ENCODE data around the gene TLCD1. TPM values are rescaled to one million over a fixed set of nuclear protein-coding genes. Genes with fewer than 3 reads are reported as not detected.
A peak's percentile ranks its signal among the peaks of the same experiment; 100 is the strongest.
"Not testable (repeated sequence)": the region's sequence is repeated elsewhere in the genome, so short reads cannot be mapped to it uniquely, and the experiment has no call there.

Gene TLCD1
- total RNA-seq, 1 experiment from 2014 or later: 50.7 TPM

DNA sequence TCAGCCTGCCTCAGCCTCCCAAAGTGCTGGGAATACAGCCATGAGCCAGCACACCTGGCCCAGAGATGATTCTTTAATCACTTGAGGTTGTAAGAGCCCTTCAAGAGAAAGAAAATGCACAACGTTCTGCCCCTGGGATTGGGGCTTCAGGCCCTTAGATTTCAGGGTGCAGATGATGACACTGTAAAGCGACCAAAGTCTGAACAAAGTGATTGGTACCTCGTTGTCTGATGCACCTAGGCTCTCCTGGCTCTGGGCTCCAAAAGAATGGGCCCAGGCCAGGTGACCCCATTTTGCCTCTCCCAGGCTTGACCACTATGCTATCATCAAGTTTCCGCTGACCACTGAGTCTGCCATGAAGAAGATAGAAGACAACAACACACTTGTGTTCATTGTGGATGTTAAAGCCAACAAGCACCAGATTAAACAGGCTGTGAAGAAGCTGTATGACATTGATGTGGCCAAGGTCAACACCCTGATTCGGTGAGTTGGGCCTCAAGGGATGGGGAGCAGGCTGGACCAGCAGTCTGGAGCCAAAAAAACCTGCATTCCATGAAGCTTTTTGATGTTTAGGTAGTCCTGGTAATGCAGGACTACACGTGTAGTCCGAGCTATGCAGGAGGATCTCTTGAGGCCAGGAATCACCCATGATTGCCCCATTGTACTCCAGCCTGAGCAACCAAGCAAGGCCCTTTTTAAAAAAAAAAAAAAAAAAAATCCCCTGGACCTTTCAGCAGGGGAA is 3.4 kb downstream of the TLCD1 start:
- Histone ChIP-seq H4K91ac (ENCODE audit: insufficient read length, low read depth, low read length) (no peak overlapping the region), H2BK5ac (ENCODE audit: insufficient read length, low read length) (no peak overlapping the region), H3T11ph (ENCODE audit: low read length) (no peak overlapping the region), H3K4me1 (ENCODE audit: insufficient read depth, low read length) (0 out of 2 replicates have a peak, but pooled peaks cover 7% of the 10 kb centered on the region), H3K27me3 (ENCODE audit: insufficient read depth, low read length) (no peaks in the 10 kb centered on the region), H4K5ac (ENCODE audit: insufficient read length, low read depth, low read length) (no peak overlapping the region), H2BK12ac (ENCODE audit: insufficient read length, low read depth, low read length) (no peak overlapping the region), H3K23ac (ENCODE audit: insufficient read length, low read depth, low read length) (no peak overlapping the region), H4K8ac (replicated peaks; ENCODE audit: insufficient read length, low read depth, low read length) (no peak overlapping the region), H3K18ac (ENCODE audit: insufficient read length, low read depth, low read length) (no peak overlapping the region), H3K4ac (ENCODE audit: low read depth, low read length) (no peak overlapping the region), H4K20me1 (ENCODE audit: control insufficient read depth, insufficient read depth, insufficient read length) (no peaks in the 10 kb centered on the region), H3K9me3 (ENCODE audit: control insufficient read depth, low read depth, low read length) (no peaks in the 10 kb centered on the region), H3K9ac (ENCODE audit: extremely low read depth, insufficient read length, low read length) (peak overlapping the region; percentile 28), H3K79me1 (ENCODE audit: insufficient read depth, low read depth, low read length, poor library complexity, severe bottlenecking) (peaks cover 3% of the 10 kb centered on the region), H3K4me2 (ENCODE audit: insufficient read depth, insufficient read length, low read length) (peak overlapping the region; percentile 90), H3K56ac (ENCODE audit: insufficient read length, low read depth, low read length) (no peak overlapping the region), H2BK120ac (ENCODE audit: low read depth, low read length, poor library complexity, severe bottlenecking) (no peak overlapping the region), H2AFZ (ENCODE audit: low read length) (no peak overlapping the region), H2BK20ac (ENCODE audit: low read depth, low read length, poor library complexity, severe bottlenecking) (no peak overlapping the region), H2BK15ac (ENCODE audit: low read depth, low read length) (no peak overlapping the region), H2AK5ac (ENCODE audit: insufficient read length, low read length) (no peak overlapping the region), H3K27ac (ENCODE audit: insufficient read length, low read depth, low read length) (no peak overlapping the region), H3K23me2 (ENCODE audit: insufficient read length, low read depth, low read length, poor library complexity, severe bottlenecking) (peaks cover 39% of the 10 kb centered on the region), H3K14ac (ENCODE audit: insufficient read depth, low read length) (no peak overlapping the region), H3K79me2 (ENCODE audit: insufficient read depth, low read length) (peaks cover 14% of the 10 kb centered on the region; the same call in 1 of the 2 replicates)
- TF ChIP-seq, protein P1, sequence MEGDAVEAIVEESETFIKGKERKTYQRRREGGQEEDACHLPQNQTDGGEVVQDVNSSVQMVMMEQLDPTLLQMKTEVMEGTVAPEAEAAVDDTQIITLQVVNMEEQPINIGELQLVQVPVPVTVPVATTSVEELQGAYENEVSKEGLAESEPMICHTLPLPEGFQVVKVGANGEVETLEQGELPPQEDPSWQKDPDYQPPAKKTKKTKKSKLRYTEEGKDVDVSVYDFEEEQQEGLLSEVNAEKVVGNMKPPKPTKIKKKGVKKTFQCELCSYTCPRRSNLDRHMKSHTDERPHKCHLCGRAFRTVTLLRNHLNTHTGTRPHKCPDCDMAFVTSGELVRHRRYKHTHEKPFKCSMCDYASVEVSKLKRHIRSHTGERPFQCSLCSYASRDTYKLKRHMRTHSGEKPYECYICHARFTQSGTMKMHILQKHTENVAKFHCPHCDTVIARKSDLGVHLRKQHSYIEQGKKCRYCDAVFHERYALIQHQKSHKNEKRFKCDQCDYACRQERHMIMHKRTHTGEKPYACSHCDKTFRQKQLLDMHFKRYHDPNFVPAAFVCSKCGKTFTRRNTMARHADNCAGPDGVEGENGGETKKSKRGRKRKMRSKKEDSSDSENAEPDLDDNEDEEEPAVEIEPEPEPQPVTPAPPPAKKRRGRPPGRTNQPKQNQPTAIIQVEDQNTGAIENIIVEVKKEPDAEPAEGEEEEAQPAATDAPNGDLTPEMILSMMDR (conservative IDR thresholded peaks at IDR 0.05): no peak
- H3K27ac Mint-ChIP-seq: peak overlapping the region in 2 of 3 experiments; percentile 68 to 95; a peak in 3 of 7 replicates
- H3K4me3 Mint-ChIP-seq: peak overlapping the region; percentile 99
- no peaks in the 10 kb centered on the region; the same call in 1 of the 2 replicates for H3K27me3 Mint-ChIP-seq (ENCODE audit: low read depth)
- no peaks in the 10 kb centered on the region; a peak in 2 of 5 replicates for H3K9me3 Mint-ChIP-seq
- H3K36me3 Mint-ChIP-seq (ENCODE audit: insufficient read depth in 1 of 3, low read depth in 3 of 3): peaks cover 45 to 56% (median 49%) of the 10 kb centered on the region in 3 experiments
- H3K4me1 Mint-ChIP-seq: peaks cover 41 to 62% of the 10 kb centered on the region in 2 experiments
- no peak for DNase-seq
- no CpG with 5 or more reads among the region's 7 CpGs for WGBS (ENCODE audit: extremely low coverage, insufficient read length, low lambda C conversion rate)

DNA sequence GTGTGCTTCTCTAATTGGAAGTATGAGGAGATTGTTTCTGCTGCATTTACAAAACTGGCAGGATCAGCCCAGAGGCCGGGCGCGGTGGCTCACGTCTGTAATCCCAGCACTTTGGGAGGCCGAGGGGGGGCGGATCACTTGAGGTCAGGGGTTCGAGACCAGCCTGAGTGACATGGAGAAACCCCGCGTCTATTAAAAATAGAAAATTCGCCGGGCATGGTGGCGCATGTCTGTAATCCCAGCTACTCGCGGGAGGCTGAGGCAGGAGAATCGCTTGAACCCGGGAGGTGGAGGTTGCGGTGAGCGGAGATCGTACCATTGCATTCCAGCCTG is 5.1 kb downstream of the TLCD1 start:
- not testable (repeated sequence) for H3K23ac ChIP-seq (ENCODE audit: insufficient read length, low read depth, low read length); H3K27me3 Mint-ChIP-seq (ENCODE audit: low read depth)

More for the DNA sequence above, 5.1 kb downstream of the TLCD1 start:
- H3K79me1 ChIP-seq (ENCODE audit: insufficient read depth, low read depth, low read length, poor library complexity, severe bottlenecking); H4K20me1 ChIP-seq (ENCODE audit: control insufficient read depth, insufficient read depth, insufficient read length); H3T11ph ChIP-seq (ENCODE audit: low read length); H4K8ac ChIP-seq (replicated peaks; ENCODE audit: insufficient read length, low read depth, low read length); H3K27me3 ChIP-seq (ENCODE audit: insufficient read depth, low read length); H2BK20ac ChIP-seq (ENCODE audit: low read depth, low read length, poor library complexity, severe bottlenecking); H3K14ac ChIP-seq (ENCODE audit: insufficient read depth, low read length); H2AK5ac ChIP-seq (ENCODE audit: insufficient read length, low read length); DNase-seq; H3K4ac ChIP-seq (ENCODE audit: low read depth, low read length); H4K91ac ChIP-seq (ENCODE audit: insufficient read length, low read depth, low read length); H2BK15ac ChIP-seq (ENCODE audit: low read depth, low read length); H2BK12ac ChIP-seq (ENCODE audit: insufficient read length, low read depth, low read length); H2AFZ ChIP-seq (ENCODE audit: low read length); H4K5ac ChIP-seq (ENCODE audit: insufficient read length, low read depth, low read length); H2BK120ac ChIP-seq (ENCODE audit: low read depth, low read length, poor library complexity, severe bottlenecking); H2BK5ac ChIP-seq (ENCODE audit: insufficient read length, low read length); H3K18ac ChIP-seq (ENCODE audit: insufficient read length, low read depth, low read length); H3K4me1 ChIP-seq (ENCODE audit: insufficient read depth, low read length); H3K9me3 ChIP-seq (ENCODE audit: control insufficient read depth, low read depth, low read length); H3K56ac ChIP-seq (ENCODE audit: insufficient read length, low read depth, low read length); H3K27ac ChIP-seq (ENCODE audit: insufficient read length, low read depth, low read length); H3K9me3 Mint-ChIP-seq: not testable (repeated sequence)
- Histone ChIP-seq H3K23me2 (ENCODE audit: insufficient read length, low read depth, low read length, poor library complexity, severe bottlenecking) (peaks cover 36% of the 10 kb centered on the region), H3K9ac (ENCODE audit: extremely low read depth, insufficient read length, low read length) (peak overlapping the region; percentile 84), H3K79me2 (ENCODE audit: insufficient read depth, low read length) (peaks cover 24% of the 10 kb centered on the region; the same call in 1 of the 2 replicates), H3K4me2 (ENCODE audit: insufficient read depth, insufficient read length, low read length) (peak overlapping the region; percentile 90)
- Mint-ChIP-seq H3K36me3 (ENCODE audit: insufficient read depth in 1 of 3, low read depth in 3 of 3) (peaks cover 45 to 60% (median 50%) of the 10 kb centered on the region in 3 experiments), H3K4me3 (peak overlapping the region; percentile 99), H3K4me1 (peaks cover 45 to 69% of the 10 kb centered on the region in 2 experiments), H3K27ac (peak overlapping the region; percentile 99 to 100 (median 100); a peak in 5 of 7 replicates)
- no CpG with 5 or more reads among the region's 19 CpGs for WGBS (ENCODE audit: extremely low coverage, insufficient read length, low lambda C conversion rate)

Measured in H9 (cell line).